HG02588 (cell line): ENCODE measurements around the gene NREP.

Experiments
- ATAC-seq: cut with Tn5 transposase; IDR thresholded peaks from one replicate; pipeline ENCODE4 v1.9.1; 2021; ENCODE audit warnings: mild to moderate bottlenecking, moderate library complexity; ENCODE audit not compliant: unreplicated experiment

Gene NREP

DNA sequence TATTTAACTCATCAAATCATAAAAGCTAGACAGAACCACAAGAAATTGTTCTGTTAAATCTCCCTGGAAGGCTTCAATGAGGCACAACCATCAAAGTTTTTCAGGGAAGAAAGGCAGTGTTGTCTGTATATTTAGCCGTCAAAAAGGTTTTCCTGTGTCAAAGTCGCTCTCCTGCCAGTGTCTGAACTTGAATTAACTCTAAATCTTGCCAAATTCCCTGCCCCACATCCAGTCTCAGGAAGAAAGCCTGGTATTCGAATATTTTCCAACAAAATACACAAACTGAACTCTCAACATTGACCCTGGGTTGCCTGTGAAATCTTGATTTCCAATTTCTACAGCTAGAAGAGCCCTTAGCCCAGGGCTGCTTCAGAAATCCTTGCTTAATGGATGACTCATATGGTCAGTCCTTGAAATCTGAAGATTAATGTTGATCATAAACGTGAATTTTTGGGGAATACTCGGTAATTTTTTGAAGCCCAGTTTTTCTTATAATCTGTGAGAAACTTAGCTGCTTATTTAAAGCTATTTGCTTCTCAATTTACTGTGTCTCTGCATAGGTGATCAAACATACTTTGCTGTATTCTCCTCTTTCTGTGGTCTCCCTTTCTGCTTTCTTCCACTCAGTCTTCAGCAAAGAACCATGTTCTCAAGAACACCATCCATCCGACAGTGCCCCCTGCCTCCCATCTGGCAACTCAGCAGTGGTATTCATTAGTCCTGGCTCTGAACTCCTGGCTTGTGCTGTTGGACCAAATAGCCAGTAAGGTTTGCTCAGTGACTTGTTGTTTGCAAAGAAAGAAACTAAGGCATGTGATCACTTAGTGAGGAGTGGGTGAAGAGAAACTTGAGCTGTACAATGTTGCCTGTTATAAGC, 58.9 kb downstream of the NREP start:
- ATAC-seq = no peak

DNA sequence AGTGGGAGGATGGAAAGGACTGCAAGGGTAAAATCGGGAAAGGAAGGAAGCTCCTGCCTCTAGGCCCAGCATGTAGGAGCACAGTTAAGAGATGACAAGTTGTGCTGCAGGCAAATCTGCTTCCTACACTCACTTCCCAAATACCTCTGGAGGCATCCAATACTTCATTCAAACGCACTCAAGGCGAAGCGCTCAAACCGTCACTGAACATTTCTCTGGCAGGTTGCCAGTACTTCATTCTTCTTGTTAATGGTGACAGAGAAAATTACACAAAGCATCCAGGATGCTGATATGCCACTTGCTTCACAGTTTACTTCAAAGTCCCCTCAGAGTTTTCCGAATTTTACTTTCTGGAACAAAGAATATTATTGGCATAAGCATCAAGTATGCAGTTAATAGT, 59.8 kb downstream of the NREP start:
- ATAC-seq = no peak

DNA sequence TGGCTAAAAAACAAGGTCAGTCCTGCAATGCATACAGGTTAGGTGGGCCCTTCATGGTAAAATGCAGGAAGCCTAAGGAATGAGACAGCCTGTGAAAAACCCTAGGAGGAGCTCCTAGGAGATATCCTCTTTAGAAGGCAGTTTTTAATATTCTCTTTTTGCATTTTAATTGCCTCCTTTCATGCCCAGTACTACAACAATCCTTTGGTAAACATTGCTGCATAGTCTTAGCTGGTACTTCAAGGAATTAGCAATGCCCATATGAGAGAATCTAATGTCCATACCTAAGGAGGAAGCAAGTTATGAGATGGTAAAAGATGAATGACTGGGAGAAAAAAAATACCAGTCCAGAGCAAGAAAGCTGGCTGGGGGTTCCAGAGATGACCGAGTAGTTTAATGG, 61.0 kb downstream of the NREP start:
- ATAC-seq = no peak

DNA sequence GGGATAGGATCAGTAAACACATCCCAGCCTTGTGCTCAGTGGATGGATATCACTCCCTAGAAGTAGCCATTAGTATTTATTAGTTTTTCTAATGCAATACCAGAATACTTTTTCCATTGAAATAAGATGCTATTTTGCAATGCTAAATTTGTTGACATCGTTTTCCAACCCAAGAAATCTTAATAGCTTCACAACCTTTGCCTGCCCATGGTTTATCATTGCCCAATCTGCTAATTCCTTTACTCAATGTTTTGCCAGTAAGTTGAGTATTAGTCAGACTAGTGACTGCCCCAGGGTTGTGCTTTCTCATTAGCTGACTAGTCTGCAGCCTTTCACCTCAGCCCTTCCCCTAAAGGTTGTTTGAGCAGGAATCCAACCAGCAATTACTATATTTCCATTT, 62.9 kb downstream of the NREP start:
- ATAC-seq = no peak

DNA sequence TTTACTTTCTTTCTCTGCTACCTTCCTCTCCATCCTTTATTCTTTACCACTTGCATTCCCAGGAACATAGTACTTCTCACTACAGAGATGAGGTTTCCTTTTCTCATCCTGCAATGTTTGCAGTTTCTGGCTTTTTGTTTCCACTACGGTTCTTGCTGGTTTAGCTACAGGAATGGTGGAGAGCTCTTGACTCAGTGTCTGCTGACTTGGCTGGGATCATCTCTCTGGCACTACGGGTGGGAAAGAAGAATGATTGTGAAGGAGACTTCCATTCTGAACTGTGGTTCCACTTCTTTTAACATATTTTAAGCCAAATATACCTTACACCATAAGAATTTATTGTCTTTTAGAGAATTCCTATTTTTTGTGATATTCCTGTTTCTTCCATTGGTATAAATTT, 65.1 kb downstream of the NREP start:
- ATAC-seq = no peak

DNA sequence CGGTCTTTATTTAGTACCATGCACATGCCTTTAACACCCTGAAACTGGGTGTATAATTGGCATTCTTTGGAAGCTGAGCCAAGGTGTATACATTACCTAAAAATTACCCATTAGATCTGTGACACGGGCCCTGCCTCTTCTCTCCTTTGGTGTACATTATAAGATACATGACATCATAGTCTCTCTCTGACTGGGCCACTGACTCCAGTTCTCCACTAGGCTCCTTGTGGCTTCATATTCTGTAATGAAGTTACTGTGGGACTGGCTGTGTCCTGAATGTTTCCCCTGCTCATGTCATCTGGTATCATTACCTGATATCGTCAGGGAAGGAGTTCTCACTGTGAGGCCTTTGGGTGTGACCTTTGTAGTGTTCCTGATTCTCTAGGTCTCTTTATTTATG, 65.5 kb downstream of the NREP start:
- ATAC-seq = no peak

DNA sequence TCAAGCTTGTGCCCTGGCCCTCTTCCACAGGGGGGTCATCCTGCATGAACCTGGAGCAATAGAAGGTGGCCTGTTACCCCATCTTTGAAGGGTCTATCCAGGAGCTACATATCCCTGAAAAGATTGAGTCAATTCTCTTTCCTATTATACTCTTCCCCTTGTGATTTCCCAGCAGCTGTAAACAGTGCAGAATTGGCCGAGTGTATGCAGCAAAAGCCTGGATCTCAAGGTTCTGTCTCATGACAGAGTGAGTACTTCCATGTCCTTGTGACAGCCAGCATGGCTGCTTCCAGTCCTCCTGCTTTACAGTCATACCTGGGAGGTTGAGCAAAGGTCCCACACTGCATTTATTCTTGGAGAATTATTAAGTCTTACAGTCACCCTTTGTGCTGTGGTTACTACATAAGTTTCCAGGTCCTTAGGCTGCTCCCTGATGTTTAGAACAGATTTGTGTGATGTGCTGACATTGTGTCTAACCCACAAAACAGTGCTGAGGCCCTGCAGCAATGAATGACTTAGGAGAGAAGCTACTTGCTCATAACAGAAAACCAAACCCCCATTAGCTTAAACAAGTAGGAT, 67.5 kb downstream of the NREP start:
- no peak for ATAC-seq

DNA sequence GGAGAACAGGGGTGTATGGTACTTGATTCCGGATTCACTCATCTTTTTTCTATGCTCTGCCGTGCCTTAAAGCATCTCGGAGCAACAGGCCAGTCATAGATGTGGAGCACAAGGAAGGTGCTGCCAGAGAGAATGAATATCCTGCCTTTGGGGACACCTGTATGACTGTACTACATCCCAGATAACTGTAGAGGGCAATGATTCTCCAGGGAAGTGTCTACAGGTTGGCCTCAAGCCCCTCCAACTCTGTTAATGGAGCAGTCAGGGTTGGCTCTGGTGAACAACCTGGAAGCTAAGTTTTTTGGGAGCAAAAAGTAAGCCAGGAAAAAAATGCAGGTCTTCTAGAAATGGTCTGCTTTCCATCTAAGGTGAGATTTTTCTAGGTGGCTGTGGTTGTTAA, 71.0 kb downstream of the NREP start:
- ATAC-seq = no peak

DNA sequence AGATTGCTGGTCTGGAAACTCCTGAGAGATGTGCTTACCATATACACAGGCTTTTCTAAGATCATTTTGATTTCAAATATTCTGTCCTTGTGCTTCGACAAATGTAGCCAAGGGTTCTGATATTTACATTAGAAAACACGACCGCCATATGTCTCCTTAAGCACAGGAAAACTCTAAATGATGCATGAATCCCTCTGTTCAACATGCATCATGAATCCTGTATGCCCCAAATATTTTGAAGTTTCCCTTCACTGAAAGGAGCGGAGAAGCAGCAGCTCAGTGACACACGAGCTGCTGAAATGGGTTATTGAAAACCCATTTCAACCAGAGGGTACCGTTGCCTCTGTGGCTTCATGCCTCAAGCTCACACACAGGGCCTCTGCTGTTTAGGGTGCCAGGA, 74.4 kb downstream of the NREP start:
- no peak for ATAC-seq

DNA sequence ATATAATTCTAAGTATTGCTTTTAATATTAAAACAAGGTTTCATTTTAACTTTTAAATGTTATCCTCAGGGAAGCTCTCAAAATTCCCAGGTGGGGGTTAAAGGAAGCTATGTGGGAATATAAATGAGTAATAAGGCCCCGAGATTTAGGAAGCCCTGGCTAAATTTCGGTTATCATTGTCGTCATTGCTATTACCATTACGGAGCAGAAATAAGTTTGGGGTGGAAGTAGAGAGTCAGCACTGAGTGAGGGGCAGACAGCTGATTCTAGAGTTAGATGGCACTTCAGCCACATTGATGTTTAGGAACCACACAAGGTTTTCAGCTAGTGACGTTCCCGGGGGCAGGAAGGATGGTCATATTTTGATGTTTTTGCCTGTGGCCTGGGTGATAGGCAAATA, 74.9 kb downstream of the NREP start:
- no peak for ATAC-seq

DNA sequence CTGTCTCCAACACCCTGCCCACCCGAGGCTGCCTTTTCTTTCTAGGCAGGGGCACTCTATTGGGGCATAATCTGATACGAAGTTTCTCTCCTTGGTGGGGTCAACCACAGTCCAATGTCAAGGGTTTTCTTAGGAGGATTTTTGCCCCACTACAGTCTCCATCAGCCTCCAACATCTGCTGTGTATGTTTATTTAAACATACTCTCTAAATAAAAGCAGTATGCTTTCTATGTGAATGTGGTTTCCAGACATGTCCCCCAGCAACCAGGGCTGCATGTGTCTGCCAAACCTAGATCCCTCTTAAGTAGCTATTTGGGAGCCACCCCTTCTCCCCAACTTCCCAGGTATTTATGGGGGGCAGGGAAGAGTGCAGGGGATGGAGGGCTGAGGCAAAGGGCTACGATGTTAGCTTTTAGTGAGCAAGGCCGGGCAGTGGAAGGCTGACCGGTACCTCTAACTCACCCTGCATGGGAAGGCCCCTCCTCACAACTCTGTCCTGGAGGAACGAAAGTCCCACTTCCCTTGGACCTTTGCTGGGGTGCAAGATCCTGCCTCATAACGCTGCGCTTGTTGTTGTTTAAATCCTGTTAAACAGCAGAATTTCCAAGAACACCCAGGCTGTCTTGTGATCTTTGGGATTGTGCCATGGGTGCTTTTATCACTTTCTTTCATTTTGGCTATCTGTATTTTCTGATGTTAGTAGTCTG, 75.4 kb downstream of the NREP start:
- ATAC-seq = no peak

DNA sequence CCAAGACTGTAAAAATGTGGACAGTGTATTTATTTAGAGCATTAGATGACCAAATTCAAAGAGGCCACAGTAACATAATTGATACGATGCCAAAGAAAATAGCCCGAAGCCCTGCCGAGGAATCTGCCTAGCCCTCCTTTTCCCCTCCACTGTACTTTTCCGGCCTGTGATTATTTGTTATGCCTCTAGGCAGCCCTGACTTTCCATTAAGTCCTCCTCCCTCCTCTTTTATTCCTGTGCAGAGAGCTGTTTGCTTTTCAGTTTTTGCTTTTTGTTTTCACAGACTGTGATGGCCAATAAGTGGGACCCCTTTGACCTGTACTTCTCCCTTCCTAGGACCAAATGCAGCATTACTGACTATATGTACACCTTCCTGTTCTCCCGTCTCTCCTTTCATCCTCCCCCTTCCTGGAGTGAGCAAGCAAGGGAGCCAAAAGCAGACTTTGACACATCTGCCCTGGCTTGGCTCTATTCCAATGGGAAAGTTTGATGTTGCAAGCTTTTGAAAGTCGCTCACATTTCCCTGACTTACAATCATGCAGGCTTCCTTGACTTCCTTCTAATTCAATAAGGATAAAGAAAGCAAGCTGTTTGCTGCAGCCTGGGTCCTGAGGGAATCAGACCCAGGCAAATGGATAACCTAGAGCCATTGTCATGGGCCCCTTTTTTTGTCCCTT, 76.1 kb downstream of the NREP start:
- ATAC-seq = no peak

DNA sequence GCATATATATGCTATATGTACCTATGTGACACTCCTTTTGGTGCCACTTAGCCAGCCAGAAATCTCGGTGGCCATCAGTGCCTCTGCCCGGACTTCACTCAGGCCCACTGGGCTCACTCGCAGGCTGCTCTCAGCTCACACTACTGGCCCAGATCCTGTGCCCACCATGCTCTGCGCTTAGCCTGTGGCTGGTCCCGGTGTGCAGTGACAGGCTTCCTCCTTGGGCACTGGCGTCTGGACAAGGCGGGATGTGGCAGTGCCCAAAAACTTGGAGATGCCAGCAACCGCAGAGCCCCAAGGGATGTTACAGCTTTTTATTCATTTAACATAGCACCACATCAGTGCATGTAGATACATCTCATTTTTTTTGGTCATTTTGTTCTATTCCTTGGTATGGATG, 77.4 kb downstream of the NREP start:
- no peak for ATAC-seq
